Neural cell (in vitro differentiated cells): Measurements from ENCODE around the gene CDC16. TPM values are rescaled to one million over a fixed set of nuclear protein-coding genes. Genes with fewer than 3 reads are reported as not detected.

ENCODE experiments used
- H2AFZ ChIP-seq: fragments of 200-600, 300-800 bp; sonication (generic), shearing (Covaris generic); 2 replicates; pipeline ENCODE4 v1.6.0; 2014; ENCODE audit warnings: low read depth, mild to moderate bottlenecking, antibody characterized with exemption, low read length, moderate library complexity
- H3F3A ChIP-seq: fragments of 200-600 bp; shearing (Covaris generic); 2 replicates; pipeline ENCODE4 v1.6.1; 2016; ENCODE audit warnings: mild to moderate bottlenecking, moderate library complexity, mixed read lengths, antibody characterized with exemption, low read length; ENCODE audit not compliant: insufficient read depth, poor library complexity, severe bottlenecking
- H3K27ac ChIP-seq: fragments of 200-600, 300-800 bp; sonication (generic), shearing (Covaris generic); 2 replicates; pipeline ENCODE4 v1.5.1; 2014; ENCODE audit warnings: mild to moderate bottlenecking, low read length, moderate library complexity
- H3K27me3 ChIP-seq: fragments of 300-800, 200-600 bp; sonication (generic), shearing (Covaris generic); 2 replicates; pipeline ENCODE4 v1.6.0; 2014; ENCODE audit warnings: mild to moderate bottlenecking, low read depth, low read length, moderate library complexity; ENCODE audit not compliant: insufficient read depth
- H3K36me3 ChIP-seq: fragments of 300-800, 200-600 bp; sonication (generic), shearing (Covaris generic); 2 replicates; pipeline ENCODE4 v1.5.1; 2014; ENCODE audit warnings: mild to moderate bottlenecking, antibody characterized with exemption, low read length, moderate library complexity; ENCODE audit not compliant: insufficient read depth
- H3K4me2 ChIP-seq: fragments of 300-800, 200-600 bp; sonication (generic), shearing (Covaris generic); 2 replicates; pipeline ENCODE4 v1.6.0; 2014; ENCODE audit warnings: mild to moderate bottlenecking, low read length
- H3K4me3 ChIP-seq: fragments of 300-800, 200-600 bp; sonication (generic), shearing (Covaris generic); 2 replicates; pipeline ENCODE4 v1.5.1; 2014; ENCODE audit warnings: mild to moderate bottlenecking, low read length, moderate library complexity
- H3K79me2 ChIP-seq: fragments of 200-600 bp; shearing (Covaris generic); replicated peaks from 2 replicates; pipeline ENCODE4 v1.6.0; 2014; ENCODE audit warnings: mild to moderate bottlenecking, low read length, moderate library complexity; ENCODE audit not compliant: insufficient read depth
- H3K9ac ChIP-seq: fragments of 300-800, 200-600 bp; sonication (generic), shearing (Covaris generic); 2 replicates; pipeline ENCODE4 v1.6.1; 2016; ENCODE audit warnings: mild to moderate bottlenecking, low read length, mixed read lengths
- H3K9me2 ChIP-seq: fragments of 200-600 bp; shearing (Covaris generic); 2 replicates; pipeline ENCODE4 v1.6.1; 2016; ENCODE audit warnings: mild to moderate bottlenecking, low read length, mixed read lengths; ENCODE audit not compliant: insufficient read depth
- H3K9me3 ChIP-seq: fragments of 200-600, 300-800 bp; sonication (generic), shearing (Covaris generic); 2 replicates; pipeline ENCODE4 v1.6.1; 2016; ENCODE audit warnings: mild to moderate bottlenecking, mixed run types, low read length, moderate library complexity, mixed read lengths
- H4K20me1 ChIP-seq: fragments of 200-600 bp; shearing (Covaris generic); 2 replicates; pipeline ENCODE4 v1.6.1; 2016; ENCODE audit warnings: mild to moderate bottlenecking, mixed run types; ENCODE audit not compliant: insufficient read depth
- EP300 ChIP-seq: fragments of 450-650 bp; conservative IDR thresholded peaks from 2 replicates; pipeline ENCODE4 v1.6.1; 2014; ENCODE audit warnings: antibody characterized with exemption, mild to moderate bottlenecking, moderate library complexity; ENCODE audit not compliant: poor library complexity, severe bottlenecking
- EZH2 ChIP-seq: fragments of 200-600, 300-800 bp; shearing (Covaris generic), sonication (generic); IDR thresholded peaks from 2 replicates; pipeline ENCODE4 v1.6.1; 2014; ENCODE audit warnings: antibody characterized with exemption, low read length, borderline replicate concordance, mild to moderate bottlenecking; ENCODE audit not compliant: insufficient read depth, poor library complexity, severe bottlenecking
- MXI1 ChIP-seq: fragments of 450-650 bp; conservative IDR thresholded peaks from 2 replicates; pipeline ENCODE4 v1.6.1; 2014; ENCODE audit warnings: antibody characterized with exemption, mild to moderate bottlenecking; ENCODE audit not compliant: poor library complexity, severe bottlenecking
- POLR2AphosphoS5 ChIP-seq: IDR thresholded peaks from 2 replicates; pipeline ENCODE4 v1.6.1; 2012
- RAD21 ChIP-seq: fragments of 450-650 bp; conservative IDR thresholded peaks from 2 replicates; pipeline ENCODE4 v1.6.1; 2014; ENCODE audit warnings: antibody characterized with exemption, mild to moderate bottlenecking, moderate library complexity
- REST ChIP-seq: IDR thresholded peaks from 2 replicates; pipeline ENCODE4 v1.6.1; 2012; ENCODE audit warnings: borderline replicate concordance
- SMC3 ChIP-seq: fragments of 450-650 bp; conservative IDR thresholded peaks from 2 replicates; pipeline ENCODE4 v1.6.1; 2014; ENCODE audit warnings: antibody characterized with exemption, mild to moderate bottlenecking, moderate library complexity; ENCODE audit not compliant: poor library complexity
- TAF1 ChIP-seq: IDR thresholded peaks from 2 replicates; pipeline ENCODE4 v1.6.1; 2012; ENCODE audit warnings: low read depth
- polyA plus RNA-seq: library from polyadenylated mRNA; depleted of rRNA; stranded (reverse); fragments of >200 nt; gene quantifications from 2 replicates; pipeline ENCODE4 v1.2.3, GENCODE V29; 2014
- TF ChIP-seq, protein P1 (sequence below): fragments of 450-650 bp; IDR thresholded peaks from 2 replicates; pipeline ENCODE4 v1.5.1; 2014; ENCODE audit warnings: antibody characterized with exemption, mild to moderate bottlenecking, moderate library complexity; ENCODE audit not compliant: poor library complexity, severe bottlenecking

The CDC16 gene
- polyA plus RNA-seq, 1 donor from 2014 or later, result 78.4 TPM

DNA sequence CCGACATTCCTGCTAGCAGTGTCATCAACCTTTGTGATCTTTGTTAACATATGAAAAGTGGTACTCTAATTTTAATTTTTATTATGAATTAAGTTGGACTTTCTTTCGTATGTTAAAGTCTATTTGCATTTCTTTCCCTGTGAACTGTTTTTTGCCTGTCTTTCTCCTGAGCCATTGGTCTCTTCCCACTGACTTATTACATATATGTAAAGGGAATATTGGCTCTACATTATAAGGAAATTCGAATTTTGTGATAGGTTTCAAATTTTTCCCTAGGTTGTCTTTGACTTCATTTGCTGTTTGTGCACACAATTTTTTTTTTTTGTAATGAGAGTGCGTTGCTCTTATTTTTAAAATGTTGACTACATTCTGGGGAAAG is 442 bp upstream of the CDC16 start:
- Histone ChIP-seq H2AFZ (no peak overlapping the region), H4K20me1 (no peaks in the 10 kb centered on the region), H3K36me3 (no peaks in the 10 kb centered on the region), H3K4me2 (peak overlapping the region; percentile 23), H3F3A (no peaks in the 10 kb centered on the region), H3K9me3 (no peaks in the 10 kb centered on the region), H3K27me3 (no peaks in the 10 kb centered on the region), H3K79me2 (peaks cover 15% of the 10 kb centered on the region), H3K9ac (peak overlapping the region; percentile 82), H3K27ac (peak overlapping the region; percentile 35), H3K4me3 (peak overlapping the region; percentile 91), H3K9me2 (no peaks in the 10 kb centered on the region)
- TF ChIP-seq TAF1, result no peak
- no peak for TF ChIP-seq POLR2AphosphoS5
- TF ChIP-seq MXI1, result no peak
- TF ChIP-seq SMC3, result no peak
- no peak for TF ChIP-seq EZH2

DNA sequence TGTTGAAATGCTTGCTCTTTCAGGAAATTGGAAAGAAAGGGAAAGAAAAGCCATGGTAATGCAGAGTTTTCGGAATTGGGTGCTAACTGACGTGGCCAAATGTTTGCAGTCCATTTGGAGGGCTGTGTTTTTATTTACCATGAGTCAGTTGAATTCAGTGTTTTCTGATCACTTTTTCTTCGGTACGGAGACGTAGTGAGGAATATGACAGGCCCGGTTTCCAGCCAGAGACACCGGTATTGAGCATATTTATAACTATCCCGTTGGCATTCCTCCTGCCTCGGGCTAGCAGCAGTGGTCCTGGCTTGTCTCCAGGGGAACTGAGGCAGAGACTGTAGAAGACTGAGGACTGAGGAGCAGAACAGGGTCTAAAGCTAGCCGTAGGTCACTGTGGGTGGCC is 1.0 kb downstream of the CDC16 start:
- TF ChIP-seq POLR2AphosphoS5 (no peak), MXI1 (no peak), SMC3 (no peak), TAF1 (no peak), RAD21 (no peak), EP300 (no peak), EZH2 (no peak)
- TF ChIP-seq, protein P1, sequence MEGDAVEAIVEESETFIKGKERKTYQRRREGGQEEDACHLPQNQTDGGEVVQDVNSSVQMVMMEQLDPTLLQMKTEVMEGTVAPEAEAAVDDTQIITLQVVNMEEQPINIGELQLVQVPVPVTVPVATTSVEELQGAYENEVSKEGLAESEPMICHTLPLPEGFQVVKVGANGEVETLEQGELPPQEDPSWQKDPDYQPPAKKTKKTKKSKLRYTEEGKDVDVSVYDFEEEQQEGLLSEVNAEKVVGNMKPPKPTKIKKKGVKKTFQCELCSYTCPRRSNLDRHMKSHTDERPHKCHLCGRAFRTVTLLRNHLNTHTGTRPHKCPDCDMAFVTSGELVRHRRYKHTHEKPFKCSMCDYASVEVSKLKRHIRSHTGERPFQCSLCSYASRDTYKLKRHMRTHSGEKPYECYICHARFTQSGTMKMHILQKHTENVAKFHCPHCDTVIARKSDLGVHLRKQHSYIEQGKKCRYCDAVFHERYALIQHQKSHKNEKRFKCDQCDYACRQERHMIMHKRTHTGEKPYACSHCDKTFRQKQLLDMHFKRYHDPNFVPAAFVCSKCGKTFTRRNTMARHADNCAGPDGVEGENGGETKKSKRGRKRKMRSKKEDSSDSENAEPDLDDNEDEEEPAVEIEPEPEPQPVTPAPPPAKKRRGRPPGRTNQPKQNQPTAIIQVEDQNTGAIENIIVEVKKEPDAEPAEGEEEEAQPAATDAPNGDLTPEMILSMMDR, result no peak
- H3K4me3 ChIP-seq, result peak overlapping the region; percentile 91
- H3K27ac ChIP-seq, result no peak overlapping the region
- H3F3A ChIP-seq, result no peaks in the 10 kb centered on the region
- peaks cover 15% of the 10 kb centered on the region for H3K79me2 ChIP-seq
- H3K9me2 ChIP-seq, result no peaks in the 10 kb centered on the region
- no peaks in the 10 kb centered on the region for H3K9me3 ChIP-seq
- no peak overlapping the region for H2AFZ ChIP-seq
- peak overlapping the region; percentile 82 for H3K9ac ChIP-seq
- H3K36me3 ChIP-seq, result no peaks in the 10 kb centered on the region
- no peaks in the 10 kb centered on the region for H4K20me1 ChIP-seq
- no peaks in the 10 kb centered on the region for H3K27me3 ChIP-seq
- peak overlapping the region; percentile 50 for H3K4me2 ChIP-seq

GRCh38 chr13:114236227-114236626 is 1.5 kb downstream of the CDC16 start:
- no peak for TF ChIP-seq TAF1
- no peak for TF ChIP-seq MXI1
- no peak for TF ChIP-seq RAD21
- TF ChIP-seq REST, result no peak
- TF ChIP-seq EZH2, result no peak
- TF ChIP-seq POLR2AphosphoS5, result no peak
- TF ChIP-seq, protein P1, result no peak
- no peak for TF ChIP-seq EP300
- TF ChIP-seq SMC3, result no peak
- peak overlapping the region; percentile 50 for H3K4me2 ChIP-seq
- H3K36me3 ChIP-seq, result no peaks in the 10 kb centered on the region
- H3K9ac ChIP-seq, result peak overlapping the region; percentile 82
- peak overlapping the region; percentile 91 for H3K4me3 ChIP-seq
- H3K9me3 ChIP-seq, result no peaks in the 10 kb centered on the region
- H3K79me2 ChIP-seq, result peaks cover 15% of the 10 kb centered on the region
- H3F3A ChIP-seq, result no peaks in the 10 kb centered on the region
- no peak overlapping the region for H2AFZ ChIP-seq
- no peaks in the 10 kb centered on the region for H3K27me3 ChIP-seq
- H4K20me1 ChIP-seq, result no peaks in the 10 kb centered on the region
- H3K27ac ChIP-seq, result no peak overlapping the region
- no peaks in the 10 kb centered on the region for H3K9me2 ChIP-seq
